GM23338 (cell line): Measurements from ENCODE around the gene ATP5PD. TPM values are rescaled to one million over a fixed set of nuclear protein-coding genes. Genes with fewer than 3 reads are reported as not detected.

ENCODE experiments used
- ATAC-seq: fragments of 200-7000 bp; cut with Tn5 transposase; 3 replicates; pipeline ENCODE4 v1.9.1; 2020
- DNase-seq: peaks from one replicate; pipeline ENCODE4 v3.0.0-alpha.2; 2015; ENCODE audit warnings: low spot score
- H2AFZ ChIP-seq: fragments of 200-600 bp; sonication (generic); 2 replicates; pipeline ENCODE4 v1.8.0; 2016; ENCODE audit warnings: antibody characterized with exemption, mild to moderate bottlenecking, moderate library complexity
- H3F3A ChIP-seq: fragments of 200-600 bp; sonication (generic); replicated peaks from 2 replicates; pipeline ENCODE4 v1.8.0; 2017; ENCODE audit warnings: antibody characterized with exemption, mixed run types, low read depth
- H3K27ac ChIP-seq: fragments of 200-600 bp; sonication (generic); 2 replicates; pipeline ENCODE4 v1.6.1; 2016; ENCODE audit warnings: low read depth
- H3K27me3 ChIP-seq: fragments of 200-600 bp; sonication (generic); 2 replicates; pipeline ENCODE4 v1.8.0; 2016; ENCODE audit warnings: mild to moderate bottlenecking, mixed run types, moderate library complexity; ENCODE audit not compliant: insufficient read depth
- H3K36me3 ChIP-seq: fragments of 200-600 bp; sonication (generic); 2 replicates; pipeline ENCODE4 v1.8.0; 2016; ENCODE audit warnings: mild to moderate bottlenecking; ENCODE audit not compliant: insufficient read depth
- H3K4me1 ChIP-seq: fragments of 200-600 bp; sonication (generic); 2 replicates; pipeline ENCODE4 v1.8.0; 2016; ENCODE audit warnings: mild to moderate bottlenecking, moderate library complexity; ENCODE audit not compliant: insufficient read depth
- H3K4me2 ChIP-seq: fragments of 200-600 bp; sonication (generic); 2 replicates; pipeline ENCODE4 v1.7.1; 2017; ENCODE audit warnings: mixed run types
- H3K4me3 ChIP-seq: fragments of 200-600 bp; sonication (generic); 2 replicates; pipeline ENCODE4 v1.6.1; 2016; ENCODE audit warnings: mixed run types
- H3K79me2 ChIP-seq: fragments of 200-600 bp; sonication (generic); replicated peaks from 2 replicates; pipeline ENCODE4 v1.8.0; 2017; ENCODE audit warnings: mild to moderate bottlenecking; ENCODE audit not compliant: insufficient read depth
- H3K9me2 ChIP-seq: fragments of 200-600 bp; sonication (generic); 2 replicates; pipeline ENCODE4 v1.8.0; 2017; ENCODE audit not compliant: insufficient read depth
- H4K20me1 ChIP-seq: fragments of 200-600 bp; sonication (generic); replicated peaks from 2 replicates; pipeline ENCODE4 v1.8.0; 2017; ENCODE audit warnings: mild to moderate bottlenecking; ENCODE audit not compliant: insufficient read depth
- H3K27ac Mint-ChIP-seq: 2 replicates; pipeline ENCODE4 v1.8.0; 2020; ENCODE audit warnings: inconsistent platforms, mild to moderate bottlenecking, moderate library complexity, mixed read lengths
- H3K27me3 Mint-ChIP-seq: 3 replicates; pipeline ENCODE4 v1.8.0; 2022; ENCODE audit warnings: low read depth, mild to moderate bottlenecking, moderate library complexity, mixed read lengths, inconsistent platforms; ENCODE audit not compliant: insufficient read depth, poor library complexity
- H3K36me3 Mint-ChIP-seq: 3 replicates; pipeline ENCODE4 v1.8.0; 2021; ENCODE audit warnings: low read depth, mild to moderate bottlenecking, inconsistent platforms, moderate library complexity, mixed read lengths
- H3K4me1 Mint-ChIP-seq: 3 replicates; pipeline ENCODE4 v1.8.0; 2020; ENCODE audit warnings: mild to moderate bottlenecking, inconsistent platforms, mixed read lengths
- H3K4me3 Mint-ChIP-seq: 3 replicates; pipeline ENCODE4 v1.8.0; 2021; ENCODE audit warnings: moderate library complexity, mild to moderate bottlenecking, inconsistent platforms, mixed read lengths
- H3K9me3 Mint-ChIP-seq: 3 replicates; pipeline ENCODE4 v1.8.0; 2020; ENCODE audit warnings: moderate library complexity, mild to moderate bottlenecking, inconsistent platforms, mixed read lengths
- CREB1 ChIP-seq: fragments of 250-450 bp; sonication (Bioruptor Pico); IDR thresholded peaks from 2 replicates; pipeline ENCODE4 v1.5.0; 2020; ENCODE audit warnings: low read depth, mild to moderate bottlenecking, moderate library complexity
- ZNF114 ChIP-seq: fragments of 250-450 bp; sonication (Bioruptor Pico); IDR thresholded peaks from 2 replicates; pipeline ENCODE4 v1.5.0; 2020; ENCODE audit warnings: mild to moderate bottlenecking, moderate library complexity
- ZNF331 ChIP-seq: fragments of 250-450 bp; sonication (Bioruptor Pico); IDR thresholded peaks from 2 replicates; pipeline ENCODE4 v1.5.0; 2020; ENCODE audit warnings: low read depth, mild to moderate bottlenecking, moderate library complexity
- polyA plus RNA-seq: library from polyadenylated mRNA; unstranded; fragments of >200 nt; fragmentation: Nextera tagmentation; extraction: Ambion mirVana; gene quantifications from 2 replicates; pipeline ENCODE4 v1.2.1, GENCODE V29; 2016
- total RNA-seq: library from RNA; depleted of rRNA; stranded (reverse); fragments of >200 nt; shearing (Covaris generic); gene quantifications from 2 replicates; pipeline ENCODE4 v1.2.3, GENCODE V29; 2014
- TF ChIP-seq, protein P1 (sequence below): IDR thresholded peaks from 2 replicates; pipeline ENCODE4 v1.6.1; 2016; ENCODE audit warnings: antibody characterized with exemption
- TF ChIP-seq, protein P2 (sequence below), 2 experiments: fragments of 200-600 bp in 1 of 2; sonication (generic) in 1 of 2; conservative IDR thresholded peaks; 2 replicates each; pipeline versions ENCODE4 v1.5.1 to v1.6.1; 2016 to 2017; ENCODE audit warnings: antibody characterized with exemption in 2 of 2, low read depth in 2 of 2, mild to moderate bottlenecking in 2 of 2, moderate library complexity in 1 of 2
- TF ChIP-seq, protein P3 (sequence below): fragments of 250-450 bp; sonication (Bioruptor Pico); IDR thresholded peaks from 2 replicates; pipeline ENCODE4 v1.5.0; 2020; ENCODE audit warnings: mild to moderate bottlenecking, moderate library complexity

ATP5PD gene
- total and polyA plus RNA-seq, 2 experiments from 2014 or later: 244 to 1,144 TPM

DNA sequence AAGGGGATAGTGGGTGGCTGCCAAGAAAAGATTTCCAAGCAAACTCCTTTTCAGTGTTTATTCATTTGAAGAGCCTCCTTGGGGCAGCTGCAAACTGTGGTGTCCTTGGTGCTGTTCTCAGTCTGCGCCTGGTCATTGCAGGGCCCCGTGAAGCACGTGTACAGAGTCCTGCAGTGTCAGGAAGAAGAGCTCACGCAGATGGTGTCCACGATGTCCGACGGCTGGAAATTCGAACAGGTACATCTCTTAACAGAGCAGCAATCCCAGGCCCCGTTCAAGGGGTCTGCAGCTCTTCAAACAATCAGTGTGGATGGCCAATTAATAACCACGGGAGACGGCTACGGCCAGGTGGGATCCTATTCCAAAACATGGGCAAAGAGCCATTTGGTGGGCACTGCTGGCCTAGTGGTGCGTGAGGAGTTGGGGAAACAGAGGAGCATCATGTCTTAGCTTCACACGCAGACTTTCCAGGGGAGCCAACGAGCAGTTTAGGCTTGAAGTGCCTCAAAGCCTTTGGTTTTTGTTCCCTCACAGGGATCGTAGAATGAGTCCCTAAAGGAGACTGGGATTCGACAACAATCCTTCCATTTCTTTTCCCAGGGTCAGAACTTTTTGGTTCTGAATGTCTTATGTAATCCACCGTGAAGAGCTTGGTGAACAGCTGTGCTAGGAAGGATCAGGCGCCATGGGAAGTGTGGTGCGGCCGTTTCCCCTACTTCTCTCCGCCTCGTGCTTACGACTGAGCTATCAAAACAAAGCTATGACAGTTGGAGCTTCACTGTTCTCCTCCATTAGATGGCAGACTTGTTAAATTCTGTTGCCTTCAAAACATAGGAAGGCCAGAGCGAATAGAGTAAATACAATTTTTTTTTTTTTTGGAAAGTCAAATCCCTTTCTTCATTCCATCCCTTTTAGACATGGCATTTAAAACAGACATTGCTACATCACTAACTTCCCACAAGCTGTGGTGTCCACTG, 12.9 kb upstream of the ATP5PD start:
- ATAC-seq: peak; percentile 50
- peaks cover 40% of the 10 kb centered on the region for H3K36me3 ChIP-seq
- peaks cover 11% of the 10 kb centered on the region; the same call in 1 of the 2 replicates for H4K20me1 ChIP-seq
- no peaks in the 10 kb centered on the region for H3K27me3 ChIP-seq
- peaks cover 23% of the 10 kb centered on the region; the same call in 1 of the 2 replicates for H3K79me2 ChIP-seq
- H3K9me2 ChIP-seq: no peaks in the 10 kb centered on the region
- 0 out of 2 replicates have a peak, but pooled peaks cover 6% of the 10 kb centered on the region for H3F3A ChIP-seq
- no peak overlapping the region for H3K4me3 ChIP-seq
- no peaks in the 10 kb centered on the region for H3K9me3 Mint-ChIP-seq
- TF ChIP-seq ZNF331 (CRISPR knock-in tag): no peak
- no peak for TF ChIP-seq ZNF114
- TF ChIP-seq, protein P1, sequence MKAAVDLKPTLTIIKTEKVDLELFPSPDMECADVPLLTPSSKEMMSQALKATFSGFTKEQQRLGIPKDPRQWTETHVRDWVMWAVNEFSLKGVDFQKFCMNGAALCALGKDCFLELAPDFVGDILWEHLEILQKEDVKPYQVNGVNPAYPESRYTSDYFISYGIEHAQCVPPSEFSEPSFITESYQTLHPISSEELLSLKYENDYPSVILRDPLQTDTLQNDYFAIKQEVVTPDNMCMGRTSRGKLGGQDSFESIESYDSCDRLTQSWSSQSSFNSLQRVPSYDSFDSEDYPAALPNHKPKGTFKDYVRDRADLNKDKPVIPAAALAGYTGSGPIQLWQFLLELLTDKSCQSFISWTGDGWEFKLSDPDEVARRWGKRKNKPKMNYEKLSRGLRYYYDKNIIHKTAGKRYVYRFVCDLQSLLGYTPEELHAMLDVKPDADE: no peak
- TF ChIP-seq, protein P2, sequence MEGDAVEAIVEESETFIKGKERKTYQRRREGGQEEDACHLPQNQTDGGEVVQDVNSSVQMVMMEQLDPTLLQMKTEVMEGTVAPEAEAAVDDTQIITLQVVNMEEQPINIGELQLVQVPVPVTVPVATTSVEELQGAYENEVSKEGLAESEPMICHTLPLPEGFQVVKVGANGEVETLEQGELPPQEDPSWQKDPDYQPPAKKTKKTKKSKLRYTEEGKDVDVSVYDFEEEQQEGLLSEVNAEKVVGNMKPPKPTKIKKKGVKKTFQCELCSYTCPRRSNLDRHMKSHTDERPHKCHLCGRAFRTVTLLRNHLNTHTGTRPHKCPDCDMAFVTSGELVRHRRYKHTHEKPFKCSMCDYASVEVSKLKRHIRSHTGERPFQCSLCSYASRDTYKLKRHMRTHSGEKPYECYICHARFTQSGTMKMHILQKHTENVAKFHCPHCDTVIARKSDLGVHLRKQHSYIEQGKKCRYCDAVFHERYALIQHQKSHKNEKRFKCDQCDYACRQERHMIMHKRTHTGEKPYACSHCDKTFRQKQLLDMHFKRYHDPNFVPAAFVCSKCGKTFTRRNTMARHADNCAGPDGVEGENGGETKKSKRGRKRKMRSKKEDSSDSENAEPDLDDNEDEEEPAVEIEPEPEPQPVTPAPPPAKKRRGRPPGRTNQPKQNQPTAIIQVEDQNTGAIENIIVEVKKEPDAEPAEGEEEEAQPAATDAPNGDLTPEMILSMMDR (conservative IDR thresholded peaks at IDR 0.05; ENCODE audit: low read depth in 2 of 2): peak; percentile 25 to 44
- H3K27me3 Mint-ChIP-seq: peaks cover under 1% of the 10 kb centered on the region
- H3K27ac Mint-ChIP-seq: no peak overlapping the region
- no peak overlapping the region for H2AFZ ChIP-seq
- H3K4me1 ChIP-seq: no peaks in the 10 kb centered on the region
- DNase-seq: peak; percentile 57
- H3K36me3 Mint-ChIP-seq: peaks cover 73% of the 10 kb centered on the region
- H3K4me3 Mint-ChIP-seq: no peak overlapping the region; the same call in 2 of the 3 replicates
- H3K27ac ChIP-seq: peak overlapping the region; percentile 76
- no peak overlapping the region for H3K4me2 ChIP-seq
- no peaks in the 10 kb centered on the region for H3K4me1 Mint-ChIP-seq

DNA sequence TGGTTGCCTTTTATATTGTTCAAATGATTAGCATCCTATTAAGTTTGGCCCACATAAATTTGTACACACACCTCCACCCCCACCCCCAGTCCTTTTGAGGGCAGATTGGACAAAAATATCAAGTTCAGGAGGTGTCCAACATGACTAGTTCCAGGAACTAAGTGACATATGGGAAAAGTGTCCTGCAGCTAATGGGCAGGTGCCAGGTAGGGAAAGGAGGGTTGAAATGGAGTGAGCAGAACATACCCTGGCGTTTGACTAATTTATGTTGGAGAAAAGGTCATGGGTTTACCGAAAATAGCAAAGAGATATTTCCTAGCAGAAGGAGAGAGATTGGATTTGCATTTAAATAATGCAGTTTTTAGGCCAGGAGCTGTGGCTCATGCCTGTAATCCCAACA, 5.2 kb upstream of the ATP5PD start:
- Histone ChIP-seq H3K4me2 (no peak overlapping the region), H3K27me3 (no peaks in the 10 kb centered on the region), H2AFZ (no peak overlapping the region), H3K79me2 (peaks cover 53% of the 10 kb centered on the region), H3K9me2 (no peaks in the 10 kb centered on the region), H4K20me1 (peaks cover 22% of the 10 kb centered on the region), H3K27ac (no peak overlapping the region), H3K4me3 (no peak overlapping the region), H3K36me3 (peaks cover 28% of the 10 kb centered on the region), H3F3A (peaks cover 27% of the 10 kb centered on the region), H3K4me1 (peaks cover 11% of the 10 kb centered on the region)
- H3K4me1 Mint-ChIP-seq: peaks cover 11% of the 10 kb centered on the region
- H3K27me3 Mint-ChIP-seq: peaks cover 7% of the 10 kb centered on the region
- H3K9me3 Mint-ChIP-seq: no peaks in the 10 kb centered on the region
- ATAC-seq: no peak
- no peak for DNase-seq
- no peak overlapping the region for H3K27ac Mint-ChIP-seq
- no peak overlapping the region; the same call in 2 of the 3 replicates for H3K4me3 Mint-ChIP-seq
- peaks cover 75% of the 10 kb centered on the region for H3K36me3 Mint-ChIP-seq
- TF ChIP-seq ZNF331 (CRISPR knock-in tag): no peak
- no peak for TF ChIP-seq CREB1 (CRISPR knock-in tag)
- TF ChIP-seq, protein P3, sequence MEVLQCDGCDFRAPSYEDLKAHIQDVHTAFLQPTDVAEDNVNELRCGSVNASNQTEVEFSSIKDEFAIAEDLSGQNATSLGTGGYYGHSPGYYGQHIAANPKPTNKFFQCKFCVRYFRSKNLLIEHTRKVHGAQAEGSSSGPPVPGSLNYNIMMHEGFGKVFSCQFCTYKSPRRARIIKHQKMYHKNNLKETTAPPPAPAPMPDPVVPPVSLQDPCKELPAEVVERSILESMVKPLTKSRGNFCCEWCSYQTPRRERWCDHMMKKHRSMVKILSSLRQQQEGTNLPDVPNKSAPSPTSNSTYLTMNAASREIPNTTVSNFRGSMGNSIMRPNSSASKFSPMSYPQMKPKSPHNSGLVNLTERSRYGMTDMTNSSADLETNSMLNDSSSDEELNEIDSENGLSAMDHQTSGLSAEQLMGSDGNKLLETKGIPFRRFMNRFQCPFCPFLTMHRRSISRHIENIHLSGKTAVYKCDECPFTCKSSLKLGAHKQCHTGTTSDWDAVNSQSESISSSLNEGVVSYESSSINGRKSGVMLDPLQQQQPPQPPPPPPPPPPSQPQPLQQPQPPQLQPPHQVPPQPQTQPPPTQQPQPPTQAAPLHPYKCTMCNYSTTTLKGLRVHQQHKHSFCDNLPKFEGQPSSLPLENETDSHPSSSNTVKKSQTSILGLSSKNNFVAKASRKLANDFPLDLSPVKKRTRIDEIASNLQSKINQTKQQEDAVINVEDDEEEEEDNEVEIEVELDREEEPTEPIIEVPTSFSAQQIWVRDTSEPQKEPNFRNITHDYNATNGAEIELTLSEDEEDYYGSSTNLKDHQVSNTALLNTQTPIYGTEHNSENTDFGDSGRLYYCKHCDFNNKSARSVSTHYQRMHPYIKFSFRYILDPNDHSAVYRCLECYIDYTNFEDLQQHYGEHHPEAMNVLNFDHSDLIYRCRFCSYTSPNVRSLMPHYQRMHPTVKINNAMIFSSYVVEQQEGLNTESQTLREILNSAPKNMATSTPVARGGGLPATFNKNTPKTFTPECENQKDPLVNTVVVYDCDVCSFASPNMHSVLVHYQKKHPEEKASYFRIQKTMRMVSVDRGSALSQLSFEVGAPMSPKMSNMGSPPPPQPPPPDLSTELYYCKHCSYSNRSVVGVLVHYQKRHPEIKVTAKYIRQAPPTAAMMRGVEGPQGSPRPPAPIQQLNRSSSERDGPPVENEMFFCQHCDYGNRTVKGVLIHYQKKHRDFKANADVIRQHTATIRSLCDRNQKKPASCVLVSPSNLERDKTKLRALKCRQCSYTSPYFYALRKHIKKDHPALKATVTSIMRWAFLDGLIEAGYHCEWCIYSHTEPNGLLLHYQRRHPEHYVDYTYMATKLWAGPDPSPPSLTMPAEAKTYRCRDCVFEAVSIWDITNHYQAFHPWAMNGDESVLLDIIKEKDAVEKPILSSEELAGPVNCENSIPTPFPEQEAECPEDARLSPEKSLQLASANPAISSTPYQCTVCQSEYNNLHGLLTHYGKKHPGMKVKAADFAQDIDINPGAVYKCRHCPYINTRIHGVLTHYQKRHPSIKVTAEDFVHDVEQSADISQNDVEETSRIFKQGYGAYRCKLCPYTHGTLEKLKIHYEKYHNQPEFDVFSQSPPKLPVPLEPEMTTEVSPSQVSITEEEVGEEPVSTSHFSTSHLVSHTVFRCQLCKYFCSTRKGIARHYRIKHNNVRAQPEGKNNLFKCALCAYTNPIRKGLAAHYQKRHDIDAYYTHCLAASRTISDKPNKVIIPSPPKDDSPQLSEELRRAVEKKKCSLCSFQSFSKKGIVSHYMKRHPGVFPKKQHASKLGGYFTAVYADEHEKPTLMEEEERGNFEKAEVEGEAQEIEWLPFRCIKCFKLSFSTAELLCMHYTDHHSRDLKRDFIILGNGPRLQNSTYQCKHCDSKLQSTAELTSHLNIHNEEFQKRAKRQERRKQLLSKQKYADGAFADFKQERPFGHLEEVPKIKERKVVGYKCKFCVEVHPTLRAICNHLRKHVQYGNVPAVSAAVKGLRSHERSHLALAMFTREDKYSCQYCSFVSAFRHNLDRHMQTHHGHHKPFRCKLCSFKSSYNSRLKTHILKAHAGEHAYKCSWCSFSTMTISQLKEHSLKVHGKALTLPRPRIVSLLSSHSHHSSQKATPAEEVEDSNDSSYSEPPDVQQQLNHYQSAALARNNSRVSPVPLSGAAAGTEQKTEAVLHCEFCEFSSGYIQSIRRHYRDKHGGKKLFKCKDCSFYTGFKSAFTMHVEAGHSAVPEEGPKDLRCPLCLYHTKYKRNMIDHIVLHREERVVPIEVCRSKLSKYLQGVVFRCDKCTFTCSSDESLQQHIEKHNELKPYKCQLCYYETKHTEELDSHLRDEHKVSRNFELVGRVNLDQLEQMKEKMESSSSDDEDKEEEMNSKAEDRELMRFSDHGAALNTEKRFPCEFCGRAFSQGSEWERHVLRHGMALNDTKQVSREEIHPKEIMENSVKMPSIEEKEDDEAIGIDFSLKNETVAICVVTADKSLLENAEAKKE: no peak
